GM19099 (cell line): ENCODE data around the gene AIF1.

Experiments used
- POLR2A ChIP-seq: IDR thresholded peaks from 3 replicates; pipeline ENCODE4 v1.6.1; 2011; ENCODE audit warnings: low read depth; ENCODE audit not compliant: insufficient read length; ENCODE audit errors: extremely low read depth

Gene AIF1

GRCh38 chr6:31614684-31615578, at the start of gene AIF1:
TSS of gene AIF1 (plus strand) at chr6:31615234. CDS start at chr6:31615330, 96 bp downstream.
- no peak for TF ChIP-seq POLR2A

- TF ChIP-seq POLR2A, result no peak
These were observed 47.3 kb upstream of the AIF1 start for GRCh38 chr6:31567531-31568370.

- TF ChIP-seq POLR2A, result peak; percentile 51
These were observed 46.5 kb upstream of the AIF1 start for GRCh38 chr6:31568537-31568961.

GRCh38 chr6:31569861-31570536, 45.0 kb upstream of the AIF1 start:
- no peak for TF ChIP-seq POLR2A

GRCh38 chr6:31572041-31572911, 42.8 kb upstream of the AIF1 start, which contains the start of gene LTA:
TSS of gene LTA (plus strand) at chr6:31572289. CDS start at chr6:31572743, 454 bp downstream.
- TF ChIP-seq POLR2A, result peak; percentile 94

- no peak for TF ChIP-seq POLR2A
These were observed 41.6 kb upstream of the AIF1 start for GRCh38 chr6:31573239-31574105.

- peak; percentile 7 for TF ChIP-seq POLR2A
These were observed 40.6 kb upstream of the AIF1 start for GRCh38 chr6:31574106-31575061.

GRCh38 chr6:31575335-31575901, 39.6 kb upstream of the AIF1 start, which contains the start of gene TNF:
TSS of gene TNF (plus strand) at chr6:31575565. CDS start at chr6:31575742, 177 bp downstream.
- TF ChIP-seq POLR2A, result peak; percentile 100

- no peak for TF ChIP-seq POLR2A
These were observed 38.9 kb upstream of the AIF1 start for GRCh38 chr6:31575952-31576685.

- TF ChIP-seq POLR2A, result peak; percentile 62
These were observed 38.0 kb upstream of the AIF1 start for GRCh38 chr6:31576897-31577578.
